GM12878 (cell line): ENCODE data around the gene RIPOR3. TPM values are rescaled to one million over a fixed set of nuclear protein-coding genes. Genes with fewer than 3 reads are reported as not detected.

Source experiments
- ATAC-seq: fragments of 200-7000 bp; cut with Tn5 transposase; 3 replicates; pipeline ENCODE4 v1.9.1; 2020; ENCODE audit warnings: mild to moderate bottlenecking, moderate library complexity
- BruUV-seq: library from RNA; stranded (reverse); fragments of 400-500 nt; replicated peaks from 2 replicates; lab custom pipeline; 2021; lab: Mats Ljungman, UMichigan
- CTCF ChIA-PET: fragments of 300-600 bp; sonication (Branson Sonifier 250); formaldehyde crosslinking; extraction: SDS; loops from one replicate; lab custom pipeline; 2021; ENCODE audit warnings: inconsistent platforms; lab: Yijun Ruan, JAX
- POLR2A ChIA-PET: fragments of 350-600 bp; formaldehyde crosslinking; extraction: SDS; loops from one replicate; lab custom pipeline; 2021; ENCODE audit warnings: inconsistent platforms; lab: Charles Lee
- RAD21 ChIA-PET: fragments of 300-600 bp; sonication (Branson Sonifier 250); formaldehyde crosslinking; loops from one replicate; lab custom pipeline; 2023; ENCODE audit warnings: antibody characterized with exemption; ENCODE audit not compliant: unreplicated experiment; lab: Charles Lee
- SMC1A ChIA-PET: fragments of 300-600 bp; sonication (Branson Sonifier 250); formaldehyde crosslinking; loops from one replicate; lab custom pipeline; 2023; ENCODE audit not compliant: unreplicated experiment, uncharacterized antibody; lab: Charles Lee
- DNase-seq: peaks from one replicate; pipeline ENCODE4 v3.0.0-alpha.2; 2011; ENCODE audit warnings: low read depth, low spot score
- FAIRE-seq: peaks from 3 replicates; lab custom pipeline; 2011; peaks lifted over from hg19 to GRCh38; lab: Jason Lieb, UNC
- H2AFZ ChIP-seq: 2 replicates; pipeline ENCODE4 v1.6.0; 2011; ENCODE audit warnings: low read depth, low read length, control low read depth; ENCODE audit not compliant: control insufficient read depth
- H3K27ac ChIP-seq: 2 replicates; pipeline ENCODE4 v1.5.1; 2011; ENCODE audit warnings: control low read depth; ENCODE audit not compliant: control insufficient read depth, insufficient read depth
- H3K27me3 ChIP-seq, 2 experiments: replicated peaks in 1 of 2; 2 replicates each; pipeline versions ENCODE4 v1.6.0 to v1.6.1; 2011; ENCODE audit warnings: low read length in 1 of 2; ENCODE audit not compliant: control insufficient read depth in 2 of 2, insufficient read depth in 2 of 2
- H3K36me3 ChIP-seq, 2 experiments: 2 replicates each; pipeline ENCODE4 v1.5.1; 2011; ENCODE audit warnings: low read length in 1 of 2; ENCODE audit not compliant: control insufficient read depth in 2 of 2, insufficient read depth in 2 of 2
- H3K4me1 ChIP-seq: 2 replicates; pipeline ENCODE4 v1.6.1; 2011; ENCODE audit warnings: mild to moderate bottlenecking, low read length, moderate library complexity, mixed read lengths; ENCODE audit not compliant: control insufficient read depth, insufficient read depth
- H3K4me2 ChIP-seq: 2 replicates; pipeline ENCODE4 v1.6.0; 2011; ENCODE audit warnings: control low read depth; ENCODE audit not compliant: control insufficient read depth, insufficient read depth
- H3K4me3 ChIP-seq: fragments of 200-600 bp; sonication (generic); 2 replicates; pipeline ENCODE4 v1.5.1; 2016
- H3K79me2 ChIP-seq: 2 replicates; pipeline ENCODE4 v1.6.0; 2011; ENCODE audit warnings: low read length; ENCODE audit not compliant: control insufficient read depth, insufficient read depth
- H3K9ac ChIP-seq: 2 replicates; pipeline ENCODE4 v1.8.0; 2011; ENCODE audit warnings: low read length, control low read depth, mixed read lengths; ENCODE audit not compliant: control insufficient read depth, insufficient read depth
- H3K9me3 ChIP-seq: replicated peaks from 3 replicates; pipeline ENCODE4 v1.5.1; 2011; ENCODE audit warnings: mild to moderate bottlenecking, low read length; ENCODE audit not compliant: control insufficient read depth, insufficient read depth
- H4K20me1 ChIP-seq: 2 replicates; pipeline ENCODE4 v1.6.0; 2011; ENCODE audit not compliant: control insufficient read depth, insufficient read depth
- CBX5 ChIP-seq: sonication (generic); IDR thresholded peaks from 2 replicates; pipeline ENCODE4 v1.6.1; 2016; ENCODE audit warnings: low read depth, moderate library complexity, mild to moderate bottlenecking, inconsistent platforms
- GABPA ChIP-seq: IDR thresholded peaks from 2 replicates; pipeline ENCODE4 v1.6.1; 2014; ENCODE audit warnings: antibody characterized with exemption, low read depth, mild to moderate bottlenecking, inconsistent platforms
- IRF3 ChIP-seq: fragments of 450-650 bp; IDR thresholded peaks from 2 replicates; pipeline ENCODE4 v1.6.1; 2014; ENCODE audit warnings: mild to moderate bottlenecking
- NFIC ChIP-seq: IDR thresholded peaks from 2 replicates; pipeline ENCODE4 v1.6.1; 2012; ENCODE audit warnings: low read depth, mild to moderate bottlenecking, inconsistent platforms, low read length, moderate library complexity
- REST ChIP-seq: IDR thresholded peaks from 2 replicates; pipeline ENCODE4 v1.6.1; 2012; ENCODE audit warnings: mild to moderate bottlenecking, low read depth, low read length
- SMC3 ChIP-seq: IDR thresholded peaks from 2 replicates; pipeline ENCODE4 v1.6.1; 2011; ENCODE audit warnings: low read length, improper control_type of control experiment, borderline replicate concordance
- SUZ12 ChIP-seq: fragments of 200-600 bp; sonication (generic); IDR thresholded peaks from one replicate; pipeline ENCODE4 v1.6.1; 2018; ENCODE audit warnings: antibody characterized with exemption, mild to moderate bottlenecking; ENCODE audit not compliant: unreplicated experiment
- TCF7 ChIP-seq: IDR thresholded peaks from 2 replicates; pipeline ENCODE4 v1.6.1; 2014; ENCODE audit warnings: antibody characterized with exemption, borderline replicate concordance
- ZBTB40 ChIP-seq: fragments of 450-650 bp; IDR thresholded peaks from 2 replicates; pipeline ENCODE4 v1.6.1; 2016; ENCODE audit warnings: mild to moderate bottlenecking, moderate library complexity, borderline replicate concordance
- ZNF687 ChIP-seq: fragments of 450-650 bp; IDR thresholded peaks from 2 replicates; pipeline ENCODE4 v1.6.1; 2017; ENCODE audit warnings: mild to moderate bottlenecking, moderate library complexity
- WGBS: methylation state at CpG from one replicate; pipeline ENCODE4 v1.1.6; 2016; ENCODE audit warnings: low lambda C conversion rate; ENCODE audit not compliant: insufficient replicate concordance, insufficient coverage; ENCODE audit errors: missing lambda C conversion rate; 5-methylcytosine and 5-hydroxymethylcytosine counted together
- in situ Hi-C: fragments of 300-500 bp; cut with MboI; formaldehyde crosslinking; loops from 9 replicates; pipeline ENCODE4 v1.14.3; 2018; ENCODE audit warnings: mixed read lengths
- intact Hi-C: fragments of 100-400 bp; cut with micrococcal nuclease; formaldehyde crosslinking; loops from one replicate; pipeline ENCODE4 v1.14.2; 2022; ENCODE audit not compliant: unreplicated experiment
- polyA plus RNA-seq, 11 experiments: library from polyadenylated mRNA; depleted of rRNA in 4 of 11; unstranded in 6 of 11; stranded (reverse) in 5 of 11; fragments of >200 nt; fragmentation: Nextera tagmentation in 4 of 11; fragmentation: Illumina TruSeq in 1 of 11; extraction: Ambion mirVana in 4 of 11; extraction: Trizol in 1 of 11; gene quantifications; 1 replicate in 1 of 11; 2 replicates in 10 of 11; pipeline versions ENCODE4 v1.2.1 to v1.2.3, GENCODE V29; 2011 to 2016; ENCODE audit warnings: inconsistent platforms in 2 of 11, missing spikeins in 2 of 11, low read depth in 1 of 11
- total RNA-seq, 4 experiments: library from RNA; depleted of rRNA in 3 of 4; stranded (reverse); fragments of >200 nt in 3 of 4; fragmentation: Illumina TruSeq in 1 of 4; extraction: Trizol in 1 of 4; gene quantifications; 2 replicates each; pipeline versions ENCODE4 v1.2.1 to v1.2.3, GENCODE V29; 2013 to 2021

RIPOR3 gene
- total and polyA plus RNA-seq, 10 of the 15 experiments (the other 5 are each of a cell fraction or from before 2014, with no cell fraction given): 0.04 to 0.55 (median 0.12) TPM; not detected in 6

- Histone ChIP-seq H3K4me2 (no peak overlapping the region), H3K4me3 (no peak overlapping the region), H3K36me3 (no peaks in the 10 kb centered on the region), H3K9ac (no peak overlapping the region), H3K4me1 (peaks cover 9% of the 10 kb centered on the region; the same call in 1 of the 2 replicates), H4K20me1 (no peaks in the 10 kb centered on the region), H3K79me2 (no peaks in the 10 kb centered on the region), H3K27ac (no peak overlapping the region), H3K27me3 (no peaks in the 10 kb centered on the region; a peak in 1 of 4 replicates), H2AFZ (no peak overlapping the region), H3K9me3 (no peaks in the 10 kb centered on the region; the same call in 2 of the 3 replicates)
- SMC1A ChIA-PET: no interaction called here
- no TSS peak for BruUV-seq
- peak; percentile 35 for ATAC-seq
- POLR2A ChIA-PET: no interaction called here
- no peak for FAIRE-seq
- intact Hi-C loops: no loop called here
- no peak for DNase-seq
- RAD21 ChIA-PET: no interaction called here
- 40% methylated on average over 15 of the region's 15 CpGs for WGBS
- in situ Hi-C loops: no loop called here
- CTCF ChIA-PET: interaction anchor here (1.3 kb wide), 1 partner anchor 14 kb away, joined by 5 read pairs; no protein-coding TSS in a partner anchor
- TF ChIP-seq NFIC (no peak), TCF7 (no peak), REST (no peak), SMC3 (no peak), ZNF687 (no peak), ZBTB40 (no peak), SUZ12 (no peak), IRF3 (no peak), GABPA (no peak), CBX5 (no peak)
These were observed 88.8 kb downstream of the RIPOR3 start for GRCh38 chr20:50602432-50603088.
